ENCODE data around the gene SRGAP1. TPM values are rescaled to one million over a fixed set of nuclear protein-coding genes. Genes with fewer than 3 reads are reported as not detected.
A peak's percentile ranks its signal among the peaks of the same experiment; 100 is the strongest.

The SRGAP1 gene
- total RNA-seq, 1 donor = 26.1 TPM

GRCh38 chr12:64001439-64001838 lies 156.9 kb downstream of the SRGAP1 start:
- TF ChIP-seq CTCF (IDR thresholded peaks at IDR 0.05; ENCODE audit: extremely low read depth, low read depth, low read length) = no peak
- H3K27me3 ChIP-seq (ENCODE audit: insufficient read depth, low read length) = no peaks in the 10 kb centered on the region
- H3K4me3 ChIP-seq (ENCODE audit: insufficient read depth, low read length) = no peak overlapping the region
- no peak overlapping the region for H3K27ac ChIP-seq (ENCODE audit: low read depth, low read length)
- DNase-seq (ENCODE audit: insufficient read length, low spot score, missing footprints) = no peak
- peaks cover 3% of the 10 kb centered on the region for H3K36me3 ChIP-seq (ENCODE audit: insufficient read depth, low read length)
- H3K4me1 ChIP-seq (ENCODE audit: insufficient read depth, low read length) = peaks cover 9% of the 10 kb centered on the region
- no peak overlapping the region for H2AFZ ChIP-seq (ENCODE audit: low read length)
- no peaks in the 10 kb centered on the region for H3K9me3 ChIP-seq (ENCODE audit: low read depth, low read length)
- peaks cover 23% of the 10 kb centered on the region for H3K79me2 ChIP-seq (ENCODE audit: insufficient read depth, low read length)
- no peak overlapping the region for H3K4me2 ChIP-seq (ENCODE audit: insufficient read depth, low read length)
- no peaks in the 10 kb centered on the region for H4K20me1 ChIP-seq (ENCODE audit: insufficient read depth, low read length)

GRCh38 chr12:64004641-64005040 lies 160.1 kb downstream of the SRGAP1 start:
- Histone ChIP-seq H3K4me1 (ENCODE audit: insufficient read depth, low read length) (peaks cover 33% of the 10 kb centered on the region), H3K79me2 (ENCODE audit: insufficient read depth, low read length) (peaks cover 15% of the 10 kb centered on the region)
- no peak for DNase-seq (ENCODE audit: insufficient read length, low spot score, missing footprints)

GRCh38 chr12:64006211-64006825 lies 161.8 kb downstream of the SRGAP1 start:
- Histone ChIP-seq H4K20me1 (ENCODE audit: insufficient read depth, low read length) (no peaks in the 10 kb centered on the region), H3K9me3 (ENCODE audit: low read depth, low read length) (no peaks in the 10 kb centered on the region), H3K4me2 (ENCODE audit: insufficient read depth, low read length) (peak overlapping the region; percentile 0), H2AFZ (ENCODE audit: low read length) (no peak overlapping the region), H3K36me3 (ENCODE audit: insufficient read depth, low read length) (peaks cover 3% of the 10 kb centered on the region), H3K79me2 (ENCODE audit: insufficient read depth, low read length) (peaks cover 25% of the 10 kb centered on the region), H3K4me3 (ENCODE audit: insufficient read depth, low read length) (no peak overlapping the region), H3K27ac (ENCODE audit: low read depth, low read length) (peak overlapping the region; percentile 65), H3K4me1 (ENCODE audit: insufficient read depth, low read length) (peaks cover 43% of the 10 kb centered on the region), H3K27me3 (ENCODE audit: insufficient read depth, low read length) (no peaks in the 10 kb centered on the region)
- DNase-seq (ENCODE audit: insufficient read length, low spot score, missing footprints) = peak; percentile 75
- TF ChIP-seq CTCF (IDR thresholded peaks at IDR 0.05; ENCODE audit: extremely low read depth, low read depth, low read length) = no peak

More at GRCh38 chr12:64004641-64005040, 160.1 kb downstream of the SRGAP1 start:
- peaks cover 3% of the 10 kb centered on the region for H3K36me3 ChIP-seq (ENCODE audit: insufficient read depth, low read length)
- H3K27ac ChIP-seq (ENCODE audit: low read depth, low read length) = no peak overlapping the region
- no peak overlapping the region for H2AFZ ChIP-seq (ENCODE audit: low read length)
- no peaks in the 10 kb centered on the region for H4K20me1 ChIP-seq (ENCODE audit: insufficient read depth, low read length)
- H3K27me3 ChIP-seq (ENCODE audit: insufficient read depth, low read length) = no peaks in the 10 kb centered on the region
- no peaks in the 10 kb centered on the region for H3K9me3 ChIP-seq (ENCODE audit: low read depth, low read length)
- TF ChIP-seq CTCF (IDR thresholded peaks at IDR 0.05; ENCODE audit: extremely low read depth, low read depth, low read length) = no peak
- H3K4me2 ChIP-seq (ENCODE audit: insufficient read depth, low read length) = no peak overlapping the region
- H3K4me3 ChIP-seq (ENCODE audit: insufficient read depth, low read length) = no peak overlapping the region

GRCh38 chr12:64007853-64008252 lies 163.4 kb downstream of the SRGAP1 start:
- DNase-seq (ENCODE audit: insufficient read length, low spot score, missing footprints) = no peak
- no peak for TF ChIP-seq CTCF (IDR thresholded peaks at IDR 0.05; ENCODE audit: extremely low read depth, low read depth, low read length)

More at GRCh38 chr12:64007853-64008252, 163.4 kb downstream of the SRGAP1 start:
- H3K79me2 ChIP-seq (ENCODE audit: insufficient read depth, low read length) = peaks cover 23% of the 10 kb centered on the region
- no peak overlapping the region for H3K4me2 ChIP-seq (ENCODE audit: insufficient read depth, low read length)
- H3K4me3 ChIP-seq (ENCODE audit: insufficient read depth, low read length) = no peak overlapping the region
- H3K27me3 ChIP-seq (ENCODE audit: insufficient read depth, low read length) = no peaks in the 10 kb centered on the region
- peak overlapping the region; percentile 65 for H3K27ac ChIP-seq (ENCODE audit: low read depth, low read length)
- no peaks in the 10 kb centered on the region for H3K9me3 ChIP-seq (ENCODE audit: low read depth, low read length)
- H3K4me1 ChIP-seq (ENCODE audit: insufficient read depth, low read length) = peaks cover 43% of the 10 kb centered on the region
- H2AFZ ChIP-seq (ENCODE audit: low read length) = no peak overlapping the region
- H3K36me3 ChIP-seq (ENCODE audit: insufficient read depth, low read length) = peaks cover 3% of the 10 kb centered on the region
- H4K20me1 ChIP-seq (ENCODE audit: insufficient read depth, low read length) = no peaks in the 10 kb centered on the region
